G401 (cell line): ENCODE results near the gene ATF7. TPM values are rescaled to one million over a fixed set of nuclear protein-coding genes. Genes with fewer than 3 reads are reported as not detected.
"Not testable (repeated sequence)": the region's sequence is repeated elsewhere in the genome, so short reads cannot be mapped to it uniquely, and the experiment has no call there.

Source experiments
- DNase-seq: peaks from one replicate; pipeline ENCODE4 v3.0.0-alpha.2; 2015; ENCODE audit warnings: low spot score
- in situ Hi-C: cut with HindIII; loops from 2 replicates; pipeline ENCODE4 v1.10.0; 2016; ENCODE audit warnings: low sequenced_read_pairs, mixed read lengths
- total RNA-seq: library from RNA; depleted of rRNA; stranded (reverse); fragments of >200 nt; shearing (Covaris generic); gene quantifications from 2 replicates; pipeline ENCODE4 v1.2.3, GENCODE V29; 2014

ATF7 gene
- total RNA-seq, 1 experiment from 2014 or later: 11.6 TPM

DNA sequence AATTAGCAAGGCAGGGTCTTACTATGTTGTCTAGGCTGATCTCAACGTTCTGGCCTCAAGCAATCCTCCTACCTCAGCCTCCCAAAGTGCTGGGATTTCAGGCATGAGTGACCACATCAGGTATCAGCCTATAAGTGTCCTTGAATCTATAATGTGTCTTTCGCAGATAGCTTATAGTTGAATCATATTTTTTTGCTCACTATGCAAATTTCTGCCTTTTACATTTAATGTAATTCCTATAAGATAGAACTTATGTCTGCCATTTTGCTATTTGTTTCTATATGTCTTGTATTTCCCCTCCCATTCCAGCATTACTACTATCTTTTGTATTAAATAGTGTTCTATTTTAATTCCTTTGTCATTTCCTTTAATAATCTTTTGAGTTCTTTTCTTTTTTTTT lies 10.5 kb upstream of the ATF7 start:
- in situ Hi-C loops: no loop called here
- no peak for DNase-seq

DNA sequence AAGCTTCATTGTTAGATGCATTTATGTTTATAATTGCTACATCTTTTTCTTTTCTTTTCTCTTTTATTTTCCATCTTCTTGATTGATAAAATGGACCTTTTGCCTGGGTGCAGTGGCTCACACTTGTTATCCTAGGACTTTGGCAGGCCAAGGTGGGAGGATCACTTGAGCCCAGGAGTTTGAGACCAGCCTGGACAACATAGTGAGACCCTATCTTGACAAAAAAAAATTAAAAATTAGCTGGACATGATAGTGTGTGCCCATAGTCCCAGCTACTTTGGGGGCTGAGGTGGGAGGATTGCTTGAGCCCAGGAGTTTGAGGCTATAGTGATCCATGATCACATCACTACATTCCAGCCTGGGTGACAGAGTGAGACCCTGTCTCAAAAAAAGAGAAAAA lies 9.5 kb upstream of the ATF7 start:
- DNase-seq, in situ Hi-C loops: not testable (repeated sequence)

DNA sequence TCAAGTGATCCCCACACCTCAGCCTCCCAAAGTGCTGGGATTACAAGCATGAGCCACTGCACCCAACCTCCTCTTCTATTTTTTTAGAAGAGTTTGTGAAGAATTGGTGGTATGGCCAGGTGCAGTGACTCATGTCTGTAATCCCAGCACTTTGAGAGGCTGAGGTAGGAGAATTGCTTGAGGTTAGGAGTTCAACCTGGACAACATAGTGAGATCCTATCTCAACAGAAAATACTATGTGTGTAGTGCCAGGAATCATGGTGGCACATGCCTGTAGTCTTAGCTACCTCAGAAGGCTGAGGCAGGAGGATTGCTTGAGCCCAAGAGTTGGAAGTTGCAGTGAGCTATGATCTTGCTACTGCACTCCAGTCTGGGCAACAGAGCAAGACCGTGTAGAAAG lies 5.5 kb upstream of the ATF7 start:
- in situ Hi-C loops: no loop called here
- DNase-seq: no peak

DNA sequence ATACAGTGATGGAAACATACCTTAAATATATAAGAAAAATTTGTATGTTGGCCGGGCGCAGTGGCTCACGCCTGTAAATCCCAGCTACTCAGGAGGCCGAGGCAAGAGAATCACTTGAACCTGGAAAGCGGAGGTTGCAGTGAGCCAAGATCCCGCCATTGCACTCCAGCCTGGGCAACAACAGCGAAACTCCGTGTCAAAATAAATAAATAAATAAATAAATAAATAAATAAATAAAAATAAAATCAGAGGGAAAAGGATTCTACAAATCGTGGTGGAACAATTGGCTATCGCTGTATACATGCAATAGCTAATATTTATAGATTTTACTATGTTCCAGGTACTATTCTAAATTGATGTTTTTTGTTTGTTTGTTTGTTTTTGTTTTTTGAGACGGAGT lies 1.7 kb upstream of the ATF7 start:
- no peak for DNase-seq
- in situ Hi-C loops: loop anchor here (10.0 kb wide), 1 partner anchor 47 kb away; the partner anchor contains the start of gene ATP5MC2

DNA sequence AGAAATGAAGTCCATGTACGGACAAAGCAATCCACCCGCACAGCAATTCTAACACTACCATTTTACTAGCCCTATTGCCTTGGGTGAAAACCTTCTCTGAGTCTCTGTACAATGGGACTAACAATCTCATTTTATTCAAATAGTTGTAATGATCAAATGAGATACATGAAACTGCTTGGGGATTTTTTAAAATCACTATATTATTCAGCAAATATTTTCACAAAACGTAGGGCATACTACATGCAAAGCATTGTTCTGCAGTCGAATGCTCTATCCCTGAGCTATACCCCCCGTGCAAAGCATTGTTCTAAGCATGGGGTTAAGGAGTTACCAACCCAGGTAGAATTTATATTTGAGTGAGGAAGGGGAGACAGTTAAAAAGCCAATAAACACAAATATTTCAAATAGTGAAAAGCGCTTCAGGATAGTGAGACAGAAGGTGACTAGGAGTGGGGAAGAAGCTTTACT lies 554 bp upstream of the ATF7 start:
- DNase-seq: no peak
- in situ Hi-C loops: loop anchor here (10.0 kb wide), 1 partner anchor 48 kb away; the partner anchor contains the start of gene ATP5MC2

DNA sequence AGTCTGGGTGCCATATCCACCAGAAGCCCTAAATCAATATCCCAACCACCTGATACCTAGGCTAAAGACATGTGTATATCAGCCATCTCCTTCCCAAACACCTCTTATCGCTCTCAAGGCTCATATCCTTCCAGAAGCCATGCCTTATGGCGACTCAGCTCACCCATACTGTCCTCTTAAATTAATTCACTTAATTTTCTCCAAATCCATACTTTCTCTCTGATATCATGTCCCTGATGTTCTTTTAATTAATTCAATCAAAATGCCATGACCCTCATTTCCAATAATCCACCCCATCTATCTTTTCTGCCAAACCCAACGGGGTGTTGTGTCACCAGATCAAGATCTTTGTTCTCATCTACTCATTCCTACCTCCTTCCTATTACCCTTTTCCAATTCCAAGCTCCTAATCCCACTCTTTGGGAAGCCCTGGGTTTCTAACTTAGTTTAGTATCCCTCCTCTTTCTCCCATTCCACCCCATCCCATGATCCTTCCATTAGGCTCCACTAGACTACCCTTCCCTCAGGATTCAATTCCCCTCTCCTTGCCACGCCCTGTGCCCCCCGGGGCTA lies 723 bp downstream of the ATF7 start:
- in situ Hi-C loops: loop anchor here (10.0 kb wide), 1 partner anchor 49 kb away; the partner anchor contains the start of gene ATP5MC2
- no peak for DNase-seq

DNA sequence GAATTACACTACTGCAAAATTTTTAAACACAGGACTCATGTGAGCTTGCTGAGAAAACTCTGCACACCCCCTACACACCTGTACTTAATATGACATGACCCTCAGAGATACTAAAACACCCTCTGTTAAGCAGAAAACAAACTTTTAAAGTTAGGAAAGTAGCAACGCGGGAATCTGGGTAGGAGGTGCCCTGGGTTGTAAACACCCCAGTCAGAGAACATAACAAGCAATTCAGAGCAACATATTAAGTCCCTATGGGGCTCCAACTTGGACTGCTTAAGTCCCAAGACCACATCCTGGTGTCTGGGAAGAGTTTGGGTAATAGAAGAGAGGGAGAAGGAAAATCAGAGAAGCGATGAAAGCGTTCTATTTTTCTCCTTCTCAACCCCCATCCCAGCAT lies 1.2 kb downstream of the ATF7 start:
- DNase-seq: peak; percentile 42
- in situ Hi-C loops: loop anchor here (10.0 kb wide), 1 partner anchor 50 kb away; the partner anchor contains the start of gene ATP5MC2

DNA sequence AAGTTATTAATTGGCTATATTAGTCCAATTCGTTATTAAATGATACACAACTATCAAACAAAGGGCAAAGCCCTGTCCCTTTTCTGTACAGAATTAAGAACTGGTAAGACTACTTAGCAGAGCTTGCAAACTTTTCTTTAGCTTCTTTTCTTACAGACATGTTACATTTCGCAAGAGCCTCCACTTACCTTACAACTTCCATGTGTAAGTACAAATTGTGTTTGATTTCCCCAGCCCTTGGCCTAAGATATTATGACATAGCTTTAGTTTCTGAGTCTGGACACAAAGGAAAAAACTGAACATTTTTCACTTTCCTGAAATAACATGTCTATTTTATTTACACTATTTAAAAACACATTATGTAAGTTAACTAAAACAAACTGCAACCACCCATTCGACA lies 1.7 kb downstream of the ATF7 start:
- peak; percentile 42 for DNase-seq
- in situ Hi-C loops: loop anchor here (10.0 kb wide), 1 partner anchor 50 kb away; the partner anchor contains the start of gene ATP5MC2

DNA sequence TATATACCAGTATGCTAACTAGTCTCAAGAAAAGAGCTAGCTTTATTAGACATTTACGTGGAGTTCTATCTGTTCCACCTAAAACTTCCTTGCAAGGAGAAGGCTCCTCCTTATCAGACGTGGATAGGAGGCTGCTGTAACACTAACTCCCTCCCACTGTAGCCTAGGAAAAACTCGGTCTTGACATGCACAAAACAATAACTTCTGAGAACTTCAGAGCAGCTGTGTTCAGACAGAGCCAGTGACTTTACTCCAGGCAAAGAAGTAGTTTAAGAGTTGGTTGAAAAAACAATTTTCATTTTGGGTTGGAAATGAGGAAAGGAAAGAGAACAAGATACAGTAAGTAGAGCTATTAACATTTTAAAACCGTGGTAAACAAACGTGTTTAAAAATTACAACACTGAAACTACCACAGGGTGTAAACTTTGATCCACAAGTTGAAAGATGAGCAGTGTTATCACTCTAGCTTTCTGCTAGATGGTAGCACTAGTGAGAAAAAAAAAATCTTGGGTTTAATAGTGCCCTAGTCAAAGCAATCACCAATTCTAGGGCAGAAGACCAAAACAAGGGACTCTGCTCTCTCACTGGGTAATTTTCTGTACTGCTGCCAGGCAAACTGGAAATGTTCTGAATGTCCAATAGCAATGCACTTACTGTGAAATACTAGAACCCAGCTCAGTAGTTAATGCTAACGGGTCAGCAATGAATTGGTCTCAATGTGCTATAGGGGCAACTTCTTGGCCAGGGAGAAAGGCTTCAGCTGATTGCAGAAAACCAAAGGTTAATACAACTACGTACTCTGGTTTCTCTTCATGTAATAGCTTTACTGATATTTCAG lies 2.4 kb downstream of the ATF7 start:
- in situ Hi-C loops: loop anchor here (10.0 kb wide), 1 partner anchor 51 kb away; the partner anchor contains the start of gene ATP5MC2
- peak; percentile 94 for DNase-seq

DNA sequence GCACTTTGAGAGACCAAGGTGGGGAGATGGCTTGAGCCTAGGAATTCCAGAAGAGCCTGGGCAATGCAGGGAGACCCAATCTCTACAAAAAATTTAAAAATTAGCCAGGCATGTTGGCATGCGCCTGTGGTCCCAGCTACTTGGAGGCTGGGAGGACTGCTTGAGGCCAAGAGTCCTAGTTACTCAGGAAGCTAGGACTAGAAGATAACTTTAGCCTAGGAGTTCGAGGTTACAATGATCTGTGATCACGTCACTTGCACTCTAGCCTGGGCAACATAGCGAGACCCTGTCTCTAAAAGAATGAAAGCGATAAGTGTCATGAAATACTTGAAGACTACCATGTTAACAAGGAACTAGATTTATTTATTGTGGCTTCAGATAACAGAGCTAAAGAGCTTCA lies 3.5 kb downstream of the ATF7 start:
- no peak for DNase-seq
- in situ Hi-C loops: loop anchor here (10.0 kb wide), 1 partner anchor 52 kb away; the partner anchor contains the start of gene ATP5MC2

DNA sequence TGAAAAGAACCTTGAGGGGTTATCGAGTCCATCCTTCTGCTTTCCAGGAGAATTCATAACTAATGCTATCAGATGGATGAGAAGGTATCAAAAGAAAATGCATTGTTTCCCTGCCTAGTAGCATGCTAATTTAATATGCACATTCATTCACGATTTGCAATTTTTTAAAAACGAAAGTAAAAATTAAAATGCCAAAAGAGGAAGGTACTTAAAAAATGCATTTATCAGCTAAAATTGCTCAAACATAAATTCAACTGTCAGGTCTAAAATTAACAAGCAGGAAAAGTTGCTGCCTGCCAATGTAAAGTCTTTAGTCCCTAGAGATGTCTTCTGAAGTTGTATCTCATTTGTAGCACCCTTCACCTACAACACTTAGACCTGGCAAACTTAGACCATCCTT lies 7.9 kb downstream of the ATF7 start:
- DNase-seq: no peak
- in situ Hi-C loops: no loop called here

DNA sequence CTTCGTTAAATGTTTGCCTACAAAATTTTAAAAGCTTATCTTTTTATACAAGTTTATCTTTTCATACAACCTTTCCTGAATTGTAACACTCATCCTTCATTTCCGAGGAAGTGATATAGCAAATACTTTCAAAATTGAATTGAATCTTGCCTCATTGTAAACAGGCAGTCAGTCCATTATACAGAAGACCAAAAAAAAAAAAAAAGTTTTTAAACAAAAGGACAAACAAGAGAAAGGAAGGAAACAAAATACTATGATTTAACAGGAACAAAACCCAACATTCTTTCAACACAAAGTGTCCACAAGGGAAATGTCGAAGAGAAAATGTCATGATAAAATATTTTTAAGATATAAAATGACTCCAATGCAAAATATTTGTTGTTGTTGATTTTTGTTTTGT lies 8.5 kb downstream of the ATF7 start:
- DNase-seq: no peak
- in situ Hi-C loops: no loop called here

DNA sequence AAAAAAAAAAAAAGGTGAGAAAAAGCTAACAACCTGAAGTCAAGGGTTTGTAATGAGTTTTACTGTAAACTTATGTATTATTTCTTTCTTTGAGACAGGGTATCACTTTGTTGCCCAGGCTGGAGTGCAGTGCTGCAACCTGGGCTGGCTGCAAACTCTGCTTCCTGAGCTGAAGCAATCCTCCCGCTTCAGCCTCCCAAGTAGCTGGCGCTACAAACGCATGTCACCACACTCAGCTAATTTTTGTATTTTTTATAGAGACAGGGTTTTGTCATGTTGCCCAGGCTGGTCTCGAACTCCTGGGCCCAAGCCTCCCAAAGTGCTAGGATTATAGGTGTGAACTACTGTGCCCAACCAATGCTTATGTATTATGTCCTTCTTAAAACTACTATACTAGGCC lies 9.2 kb downstream of the ATF7 start:
- no peak for DNase-seq
- in situ Hi-C loops: no loop called here

DNA sequence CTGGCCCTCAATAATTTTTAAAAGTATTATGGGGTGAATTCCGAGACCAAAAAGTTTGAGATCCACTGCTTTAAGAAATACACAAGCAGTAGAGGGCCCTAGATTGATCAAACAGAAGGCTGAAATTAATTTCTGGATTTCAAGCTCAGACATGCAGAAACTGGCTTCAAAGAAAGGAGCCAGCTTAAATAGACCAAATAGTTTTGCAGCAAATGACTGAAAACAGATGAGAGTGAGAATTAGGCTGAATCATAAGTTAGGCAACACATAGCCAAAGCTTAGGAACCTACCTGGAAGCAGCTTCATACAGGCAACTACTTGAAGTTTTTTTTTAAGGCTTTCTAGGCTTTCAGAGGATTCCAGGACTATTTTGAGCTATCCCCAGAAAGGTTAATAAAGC lies 12.4 kb downstream of the ATF7 start:
- DNase-seq: no peak
- in situ Hi-C loops: no loop called here

DNA sequence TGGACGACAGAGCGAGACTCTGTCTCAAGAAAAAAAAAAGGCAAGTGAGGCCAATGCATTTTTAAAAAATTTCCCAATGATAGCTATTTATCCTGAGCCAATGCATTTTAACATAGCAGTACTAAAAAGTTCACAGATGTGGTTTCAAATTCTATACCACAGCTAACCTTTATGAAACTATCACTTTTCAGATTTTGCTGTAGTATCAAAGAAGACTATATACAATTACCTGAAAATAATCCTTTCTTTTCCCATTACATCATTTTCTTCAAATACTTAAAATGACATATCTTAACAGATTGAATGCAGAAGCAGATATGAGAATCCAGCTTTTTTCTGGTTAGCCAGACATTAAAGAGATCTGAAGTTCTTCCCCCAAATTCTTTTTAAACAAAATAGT lies 13.2 kb downstream of the ATF7 start:
- in situ Hi-C loops: no loop called here

DNA sequence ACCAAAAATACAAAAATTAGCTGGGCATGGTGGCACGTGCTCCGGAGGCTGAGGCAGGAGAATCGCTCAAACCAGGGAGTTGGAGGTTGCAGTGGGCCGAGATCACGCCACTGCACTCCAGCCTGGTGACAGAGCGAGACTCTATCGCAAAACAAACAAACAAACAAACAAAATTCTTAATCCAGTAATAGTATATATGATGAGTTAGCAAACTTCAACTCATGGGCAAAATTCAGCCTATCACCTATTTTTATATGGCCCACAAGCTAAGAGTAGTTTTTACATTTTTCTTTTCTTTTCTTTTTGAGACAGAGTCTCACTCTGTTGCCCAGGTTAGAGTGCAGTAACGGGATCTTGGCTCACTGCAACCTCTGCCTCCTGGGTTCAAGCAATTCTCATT lies 14.9 kb downstream of the ATF7 start:
- in situ Hi-C loops: no loop called here
- DNase-seq: no peak

More for the DNA sequence above, 13.2 kb downstream of the ATF7 start:
- DNase-seq: no peak

DNA sequence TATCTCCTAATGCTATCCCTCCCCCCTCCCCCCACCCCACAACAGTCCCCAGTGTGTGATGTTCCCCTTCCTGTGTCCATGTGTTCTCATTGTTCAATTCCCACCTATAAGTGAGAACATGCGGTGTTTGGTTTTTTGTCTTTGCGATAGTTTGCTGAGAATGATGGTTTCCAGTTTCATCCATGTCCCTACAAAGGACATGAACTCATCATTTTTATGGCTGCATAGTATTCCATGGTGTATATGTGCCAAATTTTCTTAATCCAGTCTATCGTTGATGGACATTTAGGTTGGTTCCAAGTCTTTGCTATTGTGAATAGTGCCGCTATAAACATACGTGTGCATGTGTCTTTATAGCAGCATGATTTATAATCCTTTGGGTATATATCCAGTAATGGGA lies 19.5 kb downstream of the ATF7 start:
- DNase-seq, in situ Hi-C loops: not testable (repeated sequence)

DNA sequence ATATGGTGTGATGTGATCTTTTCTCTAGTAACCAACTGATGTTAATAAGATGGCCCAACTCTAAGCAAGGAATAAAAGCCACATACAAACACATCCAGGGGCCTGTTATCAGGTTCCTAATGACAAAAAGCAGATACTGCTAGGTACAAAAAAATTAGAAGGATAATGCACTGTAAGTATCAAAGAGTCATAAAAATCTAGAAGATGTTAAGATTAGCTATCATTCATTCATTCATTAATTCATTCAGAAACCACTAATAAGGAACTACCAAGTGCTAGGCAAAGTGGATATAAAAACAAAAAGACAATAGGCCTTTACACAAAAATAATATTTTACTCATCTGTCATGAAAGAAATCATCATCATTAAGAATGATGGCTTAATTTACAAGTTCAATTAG lies 21.6 kb downstream of the ATF7 start:
- peak; percentile 31 for DNase-seq
- in situ Hi-C loops: no loop called here

DNA sequence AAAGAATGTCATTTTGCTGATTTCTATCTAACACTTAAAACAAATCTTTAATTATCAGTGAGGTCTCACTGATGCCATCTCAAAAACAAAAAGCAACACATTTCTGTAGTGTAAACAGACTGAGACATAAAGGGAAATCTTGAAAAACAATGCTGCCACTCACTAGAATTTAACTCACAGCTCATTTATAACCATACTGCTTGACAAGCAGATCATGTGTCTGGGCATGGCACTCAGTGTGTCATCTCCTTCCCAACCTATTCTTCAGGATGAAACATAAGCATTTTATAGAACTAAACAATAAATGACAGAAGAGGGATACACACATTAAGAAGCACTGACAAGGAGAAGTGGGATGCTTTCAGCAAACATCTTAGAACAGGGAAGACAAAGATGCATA lies 22.4 kb downstream of the ATF7 start:
- peak; percentile 73 for DNase-seq
- in situ Hi-C loops: no loop called here

DNA sequence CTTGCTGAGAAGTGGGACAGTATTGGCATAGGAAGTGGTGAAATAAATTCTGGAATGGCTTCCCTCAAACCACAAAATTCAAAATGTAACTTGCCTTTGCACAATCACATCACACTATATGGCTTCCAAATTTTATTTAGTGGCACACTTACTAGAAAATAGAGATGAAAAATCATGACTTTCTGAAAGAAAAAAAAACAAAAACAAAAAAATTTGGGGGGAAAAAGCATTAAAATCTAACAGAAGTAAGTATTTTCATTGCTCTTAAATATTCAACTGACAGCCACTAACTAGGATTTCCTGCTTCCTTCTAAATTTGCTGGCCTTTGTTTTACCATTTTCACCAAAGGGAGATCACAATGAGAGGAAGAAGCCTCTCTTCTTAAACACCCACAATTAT lies 23.0 kb downstream of the ATF7 start:
- in situ Hi-C loops: no loop called here
- DNase-seq: peak; percentile 51
